ENCODE measurements around the gene NR3C2.

GRCh38 chr4:148296498-148296897 is 145.7 kb downstream of the NR3C2 start:
- no peak for TF ChIP-seq REST (IDR thresholded peaks at IDR 0.05; ENCODE audit: insufficient read depth in 1 of 2, low read depth in 2 of 2, low read length in 1 of 2)
- TF ChIP-seq CTCF (IDR thresholded peaks at IDR 0.05) = no peak
- TF ChIP-seq POLR2AphosphoS5 (IDR thresholded peaks at IDR 0.05; ENCODE audit: low read depth, low read length) = no peak

All from Panc1 (cell line).